ENCODE measurements around the gene EMP1. TPM values are rescaled to one million over a fixed set of nuclear protein-coding genes. Genes with fewer than 3 reads are reported as not detected.

EMP1 gene
- polyA plus RNA-seq, 1 donor from 2014 or later: 0.33 TPM

DNA sequence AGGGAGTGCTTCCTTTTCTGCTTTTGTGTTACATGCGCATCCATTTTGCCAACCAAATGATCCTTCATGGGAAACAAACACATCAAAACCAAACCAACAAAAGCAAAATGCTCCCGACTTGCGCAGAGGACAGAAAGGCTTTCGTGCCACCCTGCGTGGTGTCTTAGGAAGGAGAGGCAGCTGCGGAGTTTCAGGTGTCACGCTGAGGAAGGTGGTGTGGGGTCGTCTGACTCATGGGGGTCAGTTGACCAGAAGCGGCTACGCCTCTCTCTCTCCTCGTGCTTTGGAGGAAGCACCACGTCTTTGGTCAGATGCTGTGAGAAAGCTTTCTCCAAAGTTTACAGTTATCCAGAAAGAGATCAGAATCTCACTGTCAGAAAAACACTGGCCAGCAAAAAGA is 7.9 kb downstream of the EMP1 start:
- Histone ChIP-seq H3K4me2 (ENCODE audit: low read length) (no peak overlapping the region), H3K9me2 (ENCODE audit: insufficient read depth, low read length) (no peaks in the 10 kb centered on the region), H2AFZ (ENCODE audit: low read depth, low read length) (no peak overlapping the region), H3K36me3 (ENCODE audit: insufficient read depth, low read length) (no peaks in the 10 kb centered on the region), H3K27me3 (ENCODE audit: insufficient read depth, low read depth, low read length) (no peaks in the 10 kb centered on the region), H3F3A (ENCODE audit: insufficient read depth, low read length, poor library complexity, severe bottlenecking) (no peaks in the 10 kb centered on the region), H4K20me1 (ENCODE audit: insufficient read depth) (no peaks in the 10 kb centered on the region), H3K9me3 (ENCODE audit: low read length) (no peaks in the 10 kb centered on the region), H3K4me3 (ENCODE audit: low read length) (no peak overlapping the region), H3K9ac (ENCODE audit: low read length) (no peak overlapping the region), H3K79me2 (replicated peaks; ENCODE audit: insufficient read depth, low read length) (no peaks in the 10 kb centered on the region), H3K27ac (ENCODE audit: low read length) (no peak overlapping the region)
- TF ChIP-seq EZH2 (IDR thresholded peaks at IDR 0.05; ENCODE audit: borderline replicate concordance, insufficient read depth, low read length, poor library complexity, severe bottlenecking): no peak
- no peak for TF ChIP-seq REST (IDR thresholded peaks at IDR 0.05; ENCODE audit: borderline replicate concordance)
- no peak for TF ChIP-seq POLR2AphosphoS5 (IDR thresholded peaks at IDR 0.05)
- no peak for TF ChIP-seq RAD21 (conservative IDR thresholded peaks at IDR 0.05)
- TF ChIP-seq SMC3 (conservative IDR thresholded peaks at IDR 0.05; ENCODE audit: poor library complexity): no peak
- TF ChIP-seq TAF1 (IDR thresholded peaks at IDR 0.05; ENCODE audit: low read depth): no peak
- TF ChIP-seq, protein P1, sequence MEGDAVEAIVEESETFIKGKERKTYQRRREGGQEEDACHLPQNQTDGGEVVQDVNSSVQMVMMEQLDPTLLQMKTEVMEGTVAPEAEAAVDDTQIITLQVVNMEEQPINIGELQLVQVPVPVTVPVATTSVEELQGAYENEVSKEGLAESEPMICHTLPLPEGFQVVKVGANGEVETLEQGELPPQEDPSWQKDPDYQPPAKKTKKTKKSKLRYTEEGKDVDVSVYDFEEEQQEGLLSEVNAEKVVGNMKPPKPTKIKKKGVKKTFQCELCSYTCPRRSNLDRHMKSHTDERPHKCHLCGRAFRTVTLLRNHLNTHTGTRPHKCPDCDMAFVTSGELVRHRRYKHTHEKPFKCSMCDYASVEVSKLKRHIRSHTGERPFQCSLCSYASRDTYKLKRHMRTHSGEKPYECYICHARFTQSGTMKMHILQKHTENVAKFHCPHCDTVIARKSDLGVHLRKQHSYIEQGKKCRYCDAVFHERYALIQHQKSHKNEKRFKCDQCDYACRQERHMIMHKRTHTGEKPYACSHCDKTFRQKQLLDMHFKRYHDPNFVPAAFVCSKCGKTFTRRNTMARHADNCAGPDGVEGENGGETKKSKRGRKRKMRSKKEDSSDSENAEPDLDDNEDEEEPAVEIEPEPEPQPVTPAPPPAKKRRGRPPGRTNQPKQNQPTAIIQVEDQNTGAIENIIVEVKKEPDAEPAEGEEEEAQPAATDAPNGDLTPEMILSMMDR (IDR thresholded peaks at IDR 0.05; ENCODE audit: poor library complexity, severe bottlenecking): no peak
- no peak for TF ChIP-seq MXI1 (conservative IDR thresholded peaks at IDR 0.05; ENCODE audit: poor library complexity, severe bottlenecking)
- no peak for TF ChIP-seq EP300 (conservative IDR thresholded peaks at IDR 0.05; ENCODE audit: poor library complexity, severe bottlenecking)

DNA sequence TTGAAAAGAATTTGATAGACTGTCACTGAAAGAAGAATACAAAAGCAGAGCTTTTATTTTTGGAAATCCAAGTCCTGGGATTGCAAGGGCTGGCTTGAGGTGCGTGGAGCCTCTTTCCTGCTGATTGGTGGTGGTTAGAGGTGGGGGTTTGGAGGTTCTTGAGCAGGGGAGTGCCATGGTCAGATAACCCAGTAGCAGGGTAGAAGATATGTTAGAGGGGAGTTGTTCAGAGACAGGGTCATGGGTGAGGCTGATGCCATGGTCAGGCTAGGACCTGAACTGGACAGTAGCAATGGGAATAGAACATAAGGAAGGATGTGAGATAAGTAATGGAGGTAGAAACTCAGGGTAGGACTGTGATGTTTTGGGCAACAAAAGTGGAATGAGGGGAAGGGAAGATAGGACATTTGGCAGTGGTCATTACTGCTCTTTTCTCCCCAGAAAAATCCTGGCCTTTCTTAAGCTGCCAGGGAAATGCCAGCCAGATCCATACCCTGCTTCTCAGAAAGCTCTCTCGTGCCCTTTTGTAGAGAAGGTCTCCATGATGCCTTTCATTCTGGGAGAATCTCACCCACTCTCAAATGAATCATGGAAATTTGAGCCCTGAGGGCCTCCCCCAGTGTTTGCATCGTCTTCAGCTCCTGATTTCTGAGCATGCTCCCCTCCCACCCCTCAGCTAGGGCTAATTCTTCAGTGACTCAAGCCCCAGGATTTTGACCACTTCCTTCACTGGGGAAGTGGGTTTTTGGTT is 9.5 kb downstream of the EMP1 start:
- TF ChIP-seq REST (IDR thresholded peaks at IDR 0.05; ENCODE audit: borderline replicate concordance) (no peak), SMC3 (conservative IDR thresholded peaks at IDR 0.05; ENCODE audit: poor library complexity) (no peak), EZH2 (IDR thresholded peaks at IDR 0.05; ENCODE audit: borderline replicate concordance, insufficient read depth, low read length, poor library complexity, severe bottlenecking) (no peak), EP300 (conservative IDR thresholded peaks at IDR 0.05; ENCODE audit: poor library complexity, severe bottlenecking) (no peak), RAD21 (conservative IDR thresholded peaks at IDR 0.05) (no peak), MXI1 (conservative IDR thresholded peaks at IDR 0.05; ENCODE audit: poor library complexity, severe bottlenecking) (no peak), TAF1 (IDR thresholded peaks at IDR 0.05; ENCODE audit: low read depth) (no peak)
- TF ChIP-seq, protein P1 (IDR thresholded peaks at IDR 0.05; ENCODE audit: poor library complexity, severe bottlenecking): no peak
- H3K9me2 ChIP-seq (ENCODE audit: insufficient read depth, low read length): no peaks in the 10 kb centered on the region

More for the DNA sequence above, 9.5 kb downstream of the EMP1 start:
- Histone ChIP-seq H3K79me2 (replicated peaks; ENCODE audit: insufficient read depth, low read length) (no peaks in the 10 kb centered on the region), H3K36me3 (ENCODE audit: insufficient read depth, low read length) (no peaks in the 10 kb centered on the region), H3K9me3 (ENCODE audit: low read length) (no peaks in the 10 kb centered on the region), H4K20me1 (ENCODE audit: insufficient read depth) (no peaks in the 10 kb centered on the region), H3K9ac (ENCODE audit: low read length) (no peak overlapping the region), H3K4me3 (ENCODE audit: low read length) (no peak overlapping the region), H2AFZ (ENCODE audit: low read depth, low read length) (no peak overlapping the region), H3F3A (ENCODE audit: insufficient read depth, low read length, poor library complexity, severe bottlenecking) (no peaks in the 10 kb centered on the region), H3K4me2 (ENCODE audit: low read length) (no peak overlapping the region), H3K27me3 (ENCODE audit: insufficient read depth, low read depth, low read length) (no peaks in the 10 kb centered on the region), H3K27ac (ENCODE audit: low read length) (no peak overlapping the region)
